Measurements from ENCODE around the gene TCP11L2.

GRCh38 chr12:106274575-106275121, 27.9 kb upstream of the TCP11L2 start:
- TF ChIP-seq CTCF (IDR thresholded peaks at IDR 0.05) (no peak), EZH2 (IDR thresholded peaks at IDR 0.05) (no peak)

Measured in neural progenitor cell (in vitro differentiated cells).